GM18873 (cell line): ENCODE measurements around the gene LDLRAD3.

Source experiments
- ATAC-seq: cut with Tn5 transposase; IDR thresholded peaks from one replicate; pipeline ENCODE4 v1.9.1; 2021; ENCODE audit warnings: mild to moderate bottlenecking, moderate library complexity, moderate number of reproducible peaks; ENCODE audit not compliant: unreplicated experiment, low FRiP score

Gene LDLRAD3

DNA sequence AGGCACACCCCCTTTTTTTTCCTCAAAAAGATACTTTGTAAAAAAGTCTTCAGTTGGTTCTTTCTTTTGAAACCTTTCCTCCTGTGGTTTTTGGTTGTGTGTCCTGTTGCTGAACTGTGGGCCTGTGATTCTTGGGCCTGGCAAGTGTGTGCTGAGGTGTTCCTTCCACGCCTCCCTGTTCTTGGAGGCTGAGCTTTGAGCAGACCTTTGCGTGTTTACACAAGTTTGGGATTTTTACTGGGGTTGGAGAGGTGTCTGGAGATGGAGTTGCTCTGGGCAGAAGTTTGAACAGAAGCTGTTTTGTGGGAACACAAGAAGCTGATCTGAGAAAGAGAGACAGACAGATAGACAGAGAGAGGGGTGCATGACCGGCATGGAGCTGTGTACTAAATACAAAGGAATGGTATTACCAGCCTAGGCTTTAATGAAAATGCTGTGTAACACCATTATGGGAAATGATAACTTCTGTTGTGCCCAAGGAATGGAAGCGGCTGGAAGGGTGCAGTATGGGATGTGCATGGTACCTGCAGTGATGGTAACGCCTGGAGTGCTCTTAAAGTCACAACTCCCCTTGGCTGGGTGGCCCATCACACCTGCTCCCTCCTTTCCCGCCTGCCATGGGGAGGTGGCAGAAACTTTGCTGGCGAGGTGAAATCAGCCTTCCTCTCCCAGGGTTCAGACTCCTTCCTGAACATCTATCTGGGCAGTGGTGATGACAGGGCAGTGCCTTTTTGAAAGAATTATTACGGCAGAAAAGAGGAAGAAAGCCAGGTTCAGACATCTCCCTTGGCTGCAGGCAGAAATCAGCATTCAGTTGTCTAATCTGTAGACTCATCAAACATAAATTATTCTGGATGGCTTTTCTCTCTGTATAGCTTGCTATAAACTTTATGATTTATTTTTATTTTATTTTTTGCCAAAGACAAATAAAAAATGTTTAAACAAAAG is 70.4 kb downstream of the LDLRAD3 start:
- no peak for ATAC-seq

DNA sequence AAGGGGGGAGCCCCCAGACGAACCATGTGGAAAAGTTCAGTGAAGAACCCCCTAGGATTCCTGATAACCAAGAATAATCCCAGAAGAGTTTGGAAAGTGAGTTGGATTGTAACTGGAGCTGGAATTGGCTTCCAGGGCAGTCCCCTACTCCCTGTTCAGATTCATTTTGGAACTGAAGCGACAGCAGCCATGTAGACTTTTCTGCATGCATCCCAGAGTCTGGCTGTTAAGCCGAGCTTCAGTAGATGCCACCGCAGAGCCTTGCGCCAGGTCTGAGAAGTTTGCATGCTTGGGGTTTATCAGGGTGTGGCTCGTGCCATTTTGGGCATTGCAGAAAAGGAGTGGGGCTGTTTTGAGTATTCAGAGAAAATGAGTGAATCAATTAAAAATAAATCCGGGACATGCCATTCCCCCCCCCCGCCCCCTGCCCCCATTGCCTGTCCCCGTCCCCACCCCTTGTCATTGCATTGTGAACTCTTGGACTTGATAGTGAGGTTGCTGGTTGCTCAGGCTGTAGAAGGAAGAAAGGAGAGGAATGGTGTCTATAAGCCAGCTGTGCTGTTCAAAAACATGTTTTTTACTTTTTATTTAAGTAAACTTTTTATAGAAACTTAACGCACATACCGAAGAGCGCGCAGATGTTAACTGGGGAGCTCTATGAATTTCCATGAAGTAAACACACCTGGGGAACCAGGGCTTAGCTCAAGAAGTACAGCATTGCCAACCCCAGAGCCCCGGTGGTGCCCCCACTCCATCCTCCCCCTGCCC is 71.2 kb downstream of the LDLRAD3 start:
- no peak for ATAC-seq

DNA sequence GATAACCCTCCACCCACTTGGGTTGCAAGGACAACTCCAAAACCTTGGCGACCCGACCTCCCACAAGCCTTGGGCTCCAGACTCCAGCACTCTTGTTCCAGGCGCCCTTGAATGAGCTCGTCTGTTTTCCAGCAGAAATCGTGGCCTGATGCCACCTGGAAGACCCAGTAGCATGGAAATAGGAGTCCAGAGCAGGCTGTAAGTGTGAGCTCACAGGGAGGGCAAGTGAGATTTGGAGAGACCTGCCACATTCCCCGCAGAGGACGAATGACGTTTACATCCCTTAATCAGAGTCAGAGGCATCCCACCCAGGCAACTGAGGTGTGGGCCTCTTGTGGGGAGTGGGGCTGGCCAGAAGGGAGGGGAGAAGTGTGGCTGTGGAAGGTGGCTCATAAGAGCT is 71.9 kb downstream of the LDLRAD3 start:
- no peak for ATAC-seq

DNA sequence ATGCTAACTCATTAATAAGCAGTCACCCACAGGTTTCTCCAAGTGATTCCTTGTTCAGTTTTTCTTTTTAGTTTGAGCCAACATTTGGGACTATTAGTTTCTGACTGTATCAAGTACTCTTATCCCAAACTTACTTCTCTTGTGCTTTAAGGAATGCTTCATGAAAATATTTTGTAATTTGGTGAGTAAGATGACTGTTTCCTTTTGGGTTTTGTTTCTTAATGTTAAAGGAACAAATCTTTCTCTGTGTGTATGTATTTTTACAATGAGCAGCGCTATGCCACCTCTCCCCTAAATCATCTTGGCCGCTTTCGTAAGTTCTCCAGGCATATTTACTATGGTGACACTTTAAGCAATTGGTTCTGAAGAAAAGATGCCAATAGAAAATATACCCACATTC is 72.4 kb downstream of the LDLRAD3 start:
- no peak for ATAC-seq

DNA sequence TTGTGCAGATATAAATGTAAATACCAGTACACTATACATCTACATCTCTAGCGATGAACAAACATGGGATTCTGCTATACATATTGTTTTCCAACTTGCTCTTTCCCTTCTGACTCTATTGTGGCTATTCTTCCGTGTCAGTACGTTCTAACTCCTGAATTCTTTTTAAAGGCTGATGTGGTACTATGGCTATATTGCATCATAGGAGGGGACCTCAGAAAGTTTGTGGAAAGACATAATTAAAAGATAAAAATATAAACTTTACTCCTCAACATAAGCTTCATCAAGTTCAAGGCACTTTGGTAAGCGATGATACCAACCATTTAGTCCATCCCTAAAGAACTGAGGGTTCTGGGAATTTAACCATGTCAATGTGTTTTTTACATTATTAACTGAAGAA is 72.8 kb downstream of the LDLRAD3 start:
- ATAC-seq: no peak

DNA sequence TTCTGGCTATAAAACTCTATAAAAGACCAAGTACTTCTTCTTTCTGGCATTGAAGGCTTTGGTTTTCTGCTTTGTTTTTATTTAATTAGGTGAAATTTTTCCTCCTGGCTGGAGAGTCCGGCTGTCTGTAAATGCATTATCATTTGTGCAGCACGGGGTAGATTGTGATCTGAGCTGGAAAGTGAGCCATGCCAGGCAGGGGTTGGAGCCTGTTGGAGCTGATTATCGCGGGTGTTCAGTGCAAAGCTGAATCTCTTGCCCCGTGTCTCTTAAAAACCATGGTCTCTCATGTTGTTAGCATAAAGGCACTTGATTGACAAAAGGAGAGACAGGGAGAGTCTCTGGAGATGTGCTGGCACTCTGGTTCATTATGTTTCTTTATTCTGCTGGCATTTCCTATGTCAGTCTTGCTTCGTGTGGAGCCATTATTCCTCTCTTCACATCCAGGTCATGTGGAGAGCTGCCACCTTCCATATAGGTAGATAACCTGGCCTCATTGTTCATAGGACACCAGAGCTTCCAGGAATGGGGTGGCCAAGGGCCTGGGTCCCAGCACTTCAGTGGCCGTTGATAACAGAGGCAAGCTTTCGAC is 75.2 kb downstream of the LDLRAD3 start:
- ATAC-seq: no peak

DNA sequence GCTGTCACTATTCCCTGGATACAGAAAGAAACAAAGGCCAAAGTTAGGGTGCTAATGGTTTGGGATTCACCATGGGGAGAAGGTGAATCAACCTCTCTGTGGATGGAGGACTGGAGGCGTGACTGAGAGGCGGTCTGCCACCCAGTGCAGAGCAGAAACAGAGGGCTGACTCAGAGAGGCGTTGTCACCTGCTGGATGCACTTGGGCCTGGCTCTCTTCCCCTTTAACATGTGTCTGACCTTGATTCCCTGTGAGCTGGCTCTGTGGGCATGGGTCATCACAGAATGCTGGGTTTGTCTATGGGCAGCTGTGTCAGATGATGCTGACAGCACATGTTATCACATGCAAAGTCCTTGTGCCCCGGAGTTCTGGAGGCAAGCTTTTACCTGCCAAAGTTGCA is 75.9 kb downstream of the LDLRAD3 start:
- ATAC-seq: no peak

DNA sequence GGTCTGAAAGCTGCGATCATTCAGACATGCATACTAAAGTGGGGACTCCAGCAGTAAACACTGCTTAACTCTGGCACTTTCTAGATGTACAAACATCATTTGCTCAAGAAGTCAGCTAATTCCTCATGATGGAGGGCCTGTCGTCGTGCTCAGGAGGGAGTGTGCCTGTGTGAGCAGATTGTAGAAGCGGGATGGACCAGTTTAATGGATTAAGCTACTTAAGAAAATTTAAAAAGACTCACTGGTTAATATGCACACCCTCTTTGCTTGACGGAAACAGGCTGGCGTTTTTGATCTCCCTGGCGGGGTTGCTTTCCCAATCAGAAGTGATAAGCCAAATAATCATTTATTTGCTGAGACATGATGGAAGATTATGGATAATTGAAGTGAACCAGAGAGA is 79.0 kb downstream of the LDLRAD3 start:
- ATAC-seq: no peak

DNA sequence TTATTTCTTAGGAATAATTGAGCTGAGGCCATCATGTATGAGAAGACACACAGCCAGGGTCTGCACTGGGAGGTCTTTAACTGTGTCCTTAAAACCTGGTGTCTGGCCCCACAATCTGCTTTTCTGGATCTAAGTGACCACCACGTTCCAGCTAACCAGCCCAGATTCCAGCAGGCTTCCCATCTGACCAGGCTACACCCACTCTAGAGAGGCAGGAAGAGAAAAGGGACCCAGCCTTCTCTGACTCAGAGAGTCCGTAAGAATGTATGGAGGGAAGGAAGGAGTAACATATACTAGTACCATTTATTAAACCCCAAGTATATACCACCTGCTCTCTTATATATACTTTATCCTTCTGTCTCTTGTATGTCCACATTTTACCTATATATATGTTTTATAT is 80.1 kb downstream of the LDLRAD3 start:
- no peak for ATAC-seq

DNA sequence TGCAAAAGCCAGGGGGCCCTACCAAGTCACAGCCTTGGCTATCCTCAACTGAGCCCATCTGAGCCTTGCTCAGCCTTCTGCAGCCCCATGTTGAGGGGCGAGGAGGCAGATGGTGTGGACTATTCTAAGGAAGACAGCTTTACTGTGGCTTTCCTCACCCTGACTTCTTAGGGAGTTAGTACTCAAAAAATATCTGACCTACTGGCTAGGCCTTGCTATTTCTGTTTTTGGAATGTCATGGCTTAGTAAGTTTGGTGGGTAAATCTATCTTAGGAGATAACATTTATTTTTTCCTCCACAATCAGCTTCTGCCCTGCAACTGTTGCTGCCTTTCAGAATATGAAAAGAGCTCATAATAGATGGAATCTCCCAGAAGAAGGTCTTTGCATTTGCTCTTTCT is 80.9 kb downstream of the LDLRAD3 start:
- ATAC-seq: no peak

DNA sequence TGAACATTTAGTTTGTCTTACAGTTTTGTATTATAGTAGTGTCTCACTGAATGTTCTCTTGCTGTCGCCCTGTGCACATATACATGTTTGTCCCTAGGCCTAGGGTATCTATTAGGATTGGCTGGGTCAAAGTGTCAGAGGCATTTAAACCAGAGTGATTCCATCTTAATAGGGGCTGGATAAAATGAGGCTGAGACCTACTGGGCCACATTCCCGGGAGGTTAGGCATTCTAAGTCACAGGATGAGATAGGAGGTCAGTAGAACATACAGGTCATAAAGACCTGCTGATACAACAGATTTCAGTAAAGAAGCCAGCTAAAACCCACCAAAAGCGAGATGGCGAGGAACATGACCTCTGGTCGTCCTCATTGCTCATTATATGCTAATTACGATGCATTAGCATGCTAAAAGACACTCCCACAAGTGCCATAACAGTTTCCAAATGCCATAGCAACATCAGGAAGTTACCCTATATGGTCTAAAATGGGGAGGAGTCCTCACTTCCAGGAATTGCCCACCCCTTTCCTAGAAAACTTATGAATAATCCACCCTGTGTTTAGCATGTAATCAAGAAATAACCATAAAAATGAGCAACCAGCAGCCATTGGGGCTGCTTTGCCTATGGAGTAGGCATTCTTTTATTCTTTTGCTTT is 82.6 kb downstream of the LDLRAD3 start:
- ATAC-seq: no peak

DNA sequence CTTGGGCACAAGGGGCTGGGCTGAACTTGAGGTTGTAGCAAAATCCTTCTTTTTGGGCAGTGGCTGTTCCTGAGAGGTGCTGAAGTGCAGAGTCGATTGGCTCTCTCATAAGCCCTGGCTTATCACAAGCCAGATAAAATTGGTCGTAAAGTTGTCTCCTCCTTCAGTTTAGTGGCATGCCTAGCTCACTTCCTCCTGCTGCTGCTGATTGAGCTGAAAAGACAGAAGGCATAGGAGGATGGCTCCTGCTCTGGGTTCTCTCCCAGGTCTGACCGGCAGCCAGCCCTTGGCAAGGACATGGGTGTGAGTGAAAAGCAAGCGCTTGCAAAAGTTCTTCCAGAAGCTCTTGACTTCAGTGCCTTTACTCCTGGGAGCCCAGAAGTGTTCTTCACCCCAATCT is 83.9 kb downstream of the LDLRAD3 start:
- ATAC-seq: no peak

DNA sequence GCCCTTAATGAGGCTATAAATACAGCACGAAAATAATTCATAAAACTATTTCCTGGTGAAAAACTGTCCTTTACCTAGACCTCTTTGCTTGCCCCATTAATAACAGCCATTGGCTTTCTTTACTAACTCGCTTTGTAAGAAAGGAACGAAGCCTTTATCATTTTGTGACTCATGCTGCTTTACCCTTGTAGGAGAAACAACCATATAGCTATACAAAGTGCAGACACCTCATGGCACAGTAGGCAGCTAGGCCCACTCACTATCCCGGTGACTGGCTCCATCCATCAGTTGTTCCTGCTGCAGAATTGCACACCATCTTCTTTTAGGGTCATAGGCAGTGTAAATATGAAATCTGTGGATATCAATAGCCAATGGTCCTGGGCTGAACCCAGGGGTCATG is 85.8 kb downstream of the LDLRAD3 start:
- no peak for ATAC-seq

DNA sequence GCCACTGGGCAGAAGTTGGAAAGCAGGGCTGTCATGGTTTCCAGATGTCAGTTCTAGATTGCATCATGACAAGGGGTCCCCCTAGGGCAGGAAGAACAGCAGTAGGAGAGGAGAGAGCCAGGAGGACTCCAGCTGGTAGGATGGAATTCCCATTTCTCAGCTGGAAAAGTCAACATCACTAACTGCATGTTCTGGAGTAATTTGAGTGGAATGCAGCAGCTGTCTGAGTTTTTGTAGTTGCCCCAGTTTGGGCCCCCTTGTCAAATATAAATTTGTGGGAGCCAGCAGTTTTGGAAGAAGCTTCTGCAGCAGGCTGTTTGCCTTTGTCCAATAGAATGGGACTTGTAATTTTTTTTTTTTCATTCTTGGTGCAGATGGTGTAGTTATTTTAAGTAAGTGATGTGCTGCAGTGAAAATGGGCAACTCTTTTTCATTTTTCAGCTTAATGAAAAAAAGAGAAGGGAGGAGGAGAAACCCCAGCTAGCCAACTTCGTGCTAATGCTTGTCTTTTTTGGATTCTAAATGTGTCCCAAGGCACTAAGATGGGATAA is 86.9 kb downstream of the LDLRAD3 start:
- ATAC-seq: no peak

DNA sequence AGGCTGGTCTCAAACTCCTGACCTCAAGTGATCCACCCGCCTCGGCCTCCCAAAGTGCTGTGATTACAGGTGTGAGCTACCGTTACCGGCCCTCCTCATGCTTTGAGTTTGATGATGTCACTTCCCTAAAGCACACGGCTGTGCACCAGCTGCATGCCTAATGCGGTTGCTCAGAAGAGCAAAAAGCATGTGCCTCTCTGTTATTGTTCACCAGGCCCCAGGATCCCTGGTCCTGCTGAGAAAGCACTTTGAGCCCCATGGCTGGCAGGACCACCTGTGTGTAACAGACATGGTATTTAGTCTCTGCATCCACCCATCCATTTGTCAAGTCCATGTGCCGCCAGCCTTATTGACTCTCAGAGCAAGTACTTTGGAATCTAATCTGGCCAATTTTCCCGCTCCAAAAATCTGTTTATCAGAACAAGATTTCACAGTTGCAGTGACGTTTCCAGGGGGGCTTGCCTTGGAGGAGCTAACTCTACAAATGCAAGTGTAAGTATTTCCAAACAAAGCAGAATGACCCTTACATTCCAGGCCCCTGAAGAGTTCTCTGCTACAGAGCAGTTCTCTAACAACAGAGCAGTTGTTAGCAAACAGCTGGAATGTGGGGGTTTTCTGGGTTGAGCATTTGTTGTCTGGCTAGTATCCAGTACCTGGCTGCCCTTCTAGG is 89.4 kb downstream of the LDLRAD3 start:
- no peak for ATAC-seq

DNA sequence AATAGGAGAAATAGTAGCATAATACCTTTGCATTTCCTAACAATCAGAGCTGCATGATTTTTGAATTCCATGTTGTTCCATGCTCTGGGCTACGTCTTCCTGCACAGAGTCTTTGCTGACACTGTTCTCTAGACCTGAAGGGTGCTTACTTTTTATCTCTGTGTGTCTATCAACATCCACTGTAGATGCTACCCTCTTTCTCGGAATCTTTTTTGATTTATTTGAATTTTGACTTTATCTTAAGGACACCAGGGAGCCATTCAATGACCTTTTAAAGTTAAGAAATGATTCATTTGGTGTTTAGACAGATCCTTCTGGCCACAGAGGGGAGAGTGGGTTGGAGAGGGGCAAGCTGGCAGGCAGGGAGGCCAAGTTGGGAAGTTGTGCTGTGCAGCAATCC is 90.1 kb downstream of the LDLRAD3 start:
- ATAC-seq: no peak

DNA sequence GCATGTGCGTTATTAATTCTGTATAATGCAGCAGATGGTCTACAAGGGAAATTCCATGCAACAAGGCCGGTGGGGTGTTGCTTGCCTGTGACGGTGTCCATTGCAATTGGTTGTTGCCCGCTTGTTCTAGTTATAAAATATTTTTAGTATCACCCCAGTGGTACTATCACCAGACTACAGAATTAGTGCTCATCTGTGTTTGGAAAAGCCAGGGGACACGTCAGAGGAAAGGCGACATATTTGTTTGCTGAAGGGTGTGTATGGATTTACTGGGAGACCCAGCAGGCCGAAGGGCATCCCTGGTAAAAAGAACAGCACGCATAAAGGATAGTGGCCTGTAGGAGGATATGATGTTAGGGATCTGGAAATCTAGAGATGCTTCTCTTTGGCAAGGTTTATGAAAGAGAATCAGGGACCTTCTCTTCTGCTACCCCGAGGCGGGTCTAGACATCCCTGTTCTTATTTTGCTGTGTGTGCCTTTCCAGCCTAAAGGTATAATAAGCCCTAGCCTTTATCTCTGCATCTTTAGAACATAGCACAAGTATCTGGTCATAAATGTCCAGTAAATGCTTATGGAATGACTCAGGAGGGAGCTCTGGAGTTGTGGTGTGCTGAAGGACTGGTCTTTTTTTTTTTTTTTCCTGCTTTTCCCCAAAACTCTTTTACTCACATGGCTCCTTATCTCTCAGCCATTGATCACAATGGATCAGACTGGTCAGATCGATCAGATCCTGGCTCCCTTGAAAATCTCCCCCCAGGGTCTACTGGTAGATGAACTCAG is 90.9 kb downstream of the LDLRAD3 start:
- ATAC-seq: no peak

DNA sequence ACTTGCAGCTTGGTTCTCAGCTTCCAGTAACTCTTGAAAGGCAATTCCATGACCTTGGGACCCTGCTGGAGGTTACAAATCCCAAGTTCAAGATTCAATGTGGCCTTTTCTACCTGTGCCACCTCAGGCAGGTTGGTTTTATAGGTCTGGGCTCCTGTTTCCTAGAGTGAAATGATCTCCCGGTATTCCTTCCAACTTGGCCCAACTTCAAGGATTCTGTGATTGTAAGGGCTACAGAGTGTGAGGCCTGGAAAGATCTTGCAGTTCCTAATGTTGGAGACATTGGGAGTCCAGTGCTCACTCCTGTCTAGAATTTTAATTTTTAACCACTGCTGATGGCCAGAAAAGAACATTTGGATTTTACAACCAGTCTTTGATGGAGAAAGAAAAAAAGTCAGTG is 91.6 kb downstream of the LDLRAD3 start:
- no peak for ATAC-seq

DNA sequence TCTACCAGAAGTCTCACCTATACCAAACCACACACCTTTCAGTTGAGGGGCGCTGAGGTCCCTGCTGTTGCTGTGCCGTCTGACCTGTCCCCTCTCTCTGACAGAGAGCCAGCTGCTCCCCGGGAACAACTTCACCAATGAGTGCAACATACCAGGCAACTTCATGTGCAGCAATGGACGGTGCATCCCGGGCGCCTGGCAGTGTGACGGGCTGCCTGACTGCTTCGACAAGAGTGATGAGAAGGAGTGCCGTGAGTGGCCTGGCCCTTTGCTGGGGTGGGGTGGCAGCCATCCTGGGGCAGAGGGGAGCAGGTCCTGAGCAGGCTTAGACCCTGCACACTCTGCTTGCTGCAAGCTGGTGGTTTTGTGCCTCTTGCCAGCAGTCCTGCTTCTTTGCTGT is 92.1 kb downstream of the LDLRAD3 start:
- ATAC-seq: no peak
